ENCODE results near the gene SLC33A1.
A peak's percentile ranks its signal among the peaks of the same experiment; 100 is the strongest.
"Not testable (repeated sequence)": the region's sequence is repeated elsewhere in the genome, so short reads cannot be mapped to it uniquely, and the experiment has no call there.

SLC33A1 gene

DNA sequence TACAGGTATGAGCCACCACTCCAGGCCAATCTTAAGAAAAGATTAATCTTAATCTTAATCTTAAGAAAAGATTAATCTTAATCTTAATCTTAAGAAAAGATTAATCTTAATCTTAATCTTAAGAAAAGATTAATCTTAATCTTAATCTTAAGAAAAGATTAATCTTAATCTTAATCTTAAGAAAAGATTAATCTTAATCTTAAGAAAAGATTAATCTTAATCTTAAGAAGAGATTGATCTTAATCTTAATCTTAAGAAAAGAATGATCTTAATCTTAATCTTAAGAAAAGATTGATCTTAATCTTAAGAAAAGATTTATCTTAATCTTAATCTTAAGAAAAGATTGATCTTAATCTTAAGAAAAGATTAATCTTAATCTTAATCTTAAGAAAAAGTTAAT is 41.0 kb downstream of the SLC33A1 start:
- H3K27ac ChIP-seq (ENCODE audit: low read depth, low read length); H3K4me3 ChIP-seq (ENCODE audit: low read length); H3K4me1 ChIP-seq (ENCODE audit: insufficient read depth, low read length); H3K27me3 ChIP-seq (ENCODE audit: insufficient read depth, low read length); H3K9ac ChIP-seq (ENCODE audit: low read depth, low read length); H3K9me3 ChIP-seq (ENCODE audit: insufficient read depth, low read depth, low read length); H3K36me3 ChIP-seq (ENCODE audit: insufficient read depth, low read length): not testable (repeated sequence)

DNA sequence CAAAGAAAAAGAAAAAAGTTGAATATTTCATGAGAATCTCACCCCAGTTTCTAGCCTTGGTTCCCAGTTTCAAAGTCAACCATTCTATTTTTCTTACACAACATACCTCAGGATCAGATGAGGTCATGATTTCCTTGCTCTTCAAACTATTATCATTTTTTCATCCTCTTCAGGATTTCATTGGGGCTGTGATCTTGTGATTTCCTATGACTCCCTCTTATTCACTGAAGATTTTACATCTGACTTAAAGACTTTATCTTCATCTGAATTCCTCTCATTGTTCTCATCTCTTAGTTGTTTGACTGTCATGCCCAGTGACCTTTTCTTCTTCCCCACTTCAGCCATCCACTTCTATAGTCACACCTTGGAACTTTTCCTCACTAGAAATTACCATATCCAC is 45.0 kb downstream of the SLC33A1 start:
- no peaks in the 10 kb centered on the region for H3K4me1 ChIP-seq (ENCODE audit: insufficient read depth, low read length)
- no peaks in the 10 kb centered on the region for H3K27me3 ChIP-seq (ENCODE audit: insufficient read depth, low read length)
- no peak overlapping the region for H3K9ac ChIP-seq (ENCODE audit: low read depth, low read length)
- H3K4me3 ChIP-seq (ENCODE audit: low read length) = no peak overlapping the region
- no peak overlapping the region for H3K27ac ChIP-seq (ENCODE audit: low read depth, low read length)
- H3K36me3 ChIP-seq (ENCODE audit: insufficient read depth, low read length) = no peaks in the 10 kb centered on the region
- no peaks in the 10 kb centered on the region for H3K9me3 ChIP-seq (ENCODE audit: insufficient read depth, low read depth, low read length)

DNA sequence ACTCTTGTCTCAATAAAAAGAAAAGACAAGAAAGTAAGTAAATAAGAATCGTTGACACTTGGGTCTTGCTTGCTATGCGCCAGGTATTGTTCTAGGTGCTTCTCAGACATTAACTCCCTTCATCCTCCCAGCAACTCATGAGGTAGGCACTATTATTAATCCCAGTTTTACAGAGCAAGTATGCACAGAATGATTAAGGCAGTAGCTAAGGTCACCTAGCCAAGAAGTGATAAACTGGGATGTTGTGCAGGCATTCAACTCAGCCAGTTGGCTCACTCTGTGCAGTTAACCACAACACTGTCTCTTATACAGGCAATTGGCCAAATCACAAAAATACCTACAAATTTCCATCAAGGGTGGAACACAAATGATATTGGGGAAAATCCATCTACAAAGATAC is 46.4 kb downstream of the SLC33A1 start:
- no peaks in the 10 kb centered on the region for H3K27me3 ChIP-seq (ENCODE audit: insufficient read depth, low read length)
- 87% methylated on average over 2 of the region's 2 CpGs for WGBS
- no peak overlapping the region for H3K4me3 ChIP-seq (ENCODE audit: low read length)
- H3K9me3 ChIP-seq (ENCODE audit: insufficient read depth, low read depth, low read length) = no peaks in the 10 kb centered on the region
- no peaks in the 10 kb centered on the region for H3K4me1 ChIP-seq (ENCODE audit: insufficient read depth, low read length)
- no peak overlapping the region for H3K27ac ChIP-seq (ENCODE audit: low read depth, low read length)
- no peak overlapping the region for H3K9ac ChIP-seq (ENCODE audit: low read depth, low read length)
- no peaks in the 10 kb centered on the region for H3K36me3 ChIP-seq (ENCODE audit: insufficient read depth, low read length)

DNA sequence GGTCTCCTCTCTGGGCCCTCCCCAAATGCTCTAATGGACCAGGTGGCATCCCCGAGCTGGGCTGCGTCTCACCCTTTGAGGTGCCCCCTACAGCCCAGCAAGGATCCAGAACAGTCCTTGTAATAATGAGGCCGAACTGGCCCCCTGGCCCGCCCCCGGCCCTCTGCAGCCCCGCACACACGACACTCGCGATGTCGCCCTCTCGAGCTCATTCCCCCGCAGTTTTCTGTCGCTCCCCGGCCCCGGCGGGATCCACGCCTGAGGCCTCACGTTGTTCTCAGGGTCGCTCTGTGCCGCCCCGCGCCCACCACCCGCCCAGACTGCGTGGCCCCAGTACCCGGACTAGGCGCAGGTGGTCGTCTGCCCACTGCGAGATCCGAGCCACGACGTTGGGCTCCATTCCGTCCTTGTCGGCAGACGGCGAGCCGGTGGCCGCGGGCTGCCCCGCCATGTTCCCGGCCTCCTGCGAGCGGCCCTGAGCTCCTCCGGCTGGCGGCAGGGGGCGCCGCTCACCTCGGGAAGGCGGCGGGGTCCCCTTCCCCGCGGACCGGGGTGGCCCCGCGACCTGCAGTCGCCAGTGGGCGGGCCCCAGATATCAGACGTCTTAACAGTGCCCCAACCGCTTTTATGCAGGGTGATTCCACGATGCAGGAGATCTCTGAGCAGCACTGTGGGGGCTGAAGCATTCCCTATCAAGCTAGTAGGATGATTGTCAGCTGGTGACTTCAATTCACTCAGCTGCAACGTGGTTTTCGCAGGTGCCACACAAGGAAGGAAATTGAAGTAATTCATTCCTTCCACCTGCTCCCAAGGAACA is 48.2 kb downstream of the SLC33A1 start, which contains the start of gene C3orf33:
Gene C3orf33, minus strand, starts transcription at position 477 of the 817 bp plus-strand sequence. Its CDS starts 26 bp downstream, at position 451.
- H3K27me3 ChIP-seq (ENCODE audit: insufficient read depth, low read length) = no peaks in the 10 kb centered on the region
- peak within 1 kb of the TSS; percentile 79 for H3K4me3 ChIP-seq (ENCODE audit: low read length)
- 1% methylated on average over 61 of the region's 61 CpGs for WGBS
- H3K9me3 ChIP-seq (ENCODE audit: insufficient read depth, low read depth, low read length) = no peaks in the 10 kb centered on the region
- H3K9ac ChIP-seq (ENCODE audit: low read depth, low read length) = peak within 1 kb of the TSS; percentile 91
- H3K36me3 ChIP-seq (ENCODE audit: insufficient read depth, low read length) = 0 out of 2 replicates have a peak, but pooled peaks cover 4% of the 10 kb centered on the region
- H3K4me1 ChIP-seq (ENCODE audit: insufficient read depth, low read length) = no peaks in the 10 kb centered on the region
- peak within 1 kb of the TSS; percentile 29; the same call in 1 of the 2 replicates for H3K27ac ChIP-seq (ENCODE audit: low read depth, low read length)

DNA sequence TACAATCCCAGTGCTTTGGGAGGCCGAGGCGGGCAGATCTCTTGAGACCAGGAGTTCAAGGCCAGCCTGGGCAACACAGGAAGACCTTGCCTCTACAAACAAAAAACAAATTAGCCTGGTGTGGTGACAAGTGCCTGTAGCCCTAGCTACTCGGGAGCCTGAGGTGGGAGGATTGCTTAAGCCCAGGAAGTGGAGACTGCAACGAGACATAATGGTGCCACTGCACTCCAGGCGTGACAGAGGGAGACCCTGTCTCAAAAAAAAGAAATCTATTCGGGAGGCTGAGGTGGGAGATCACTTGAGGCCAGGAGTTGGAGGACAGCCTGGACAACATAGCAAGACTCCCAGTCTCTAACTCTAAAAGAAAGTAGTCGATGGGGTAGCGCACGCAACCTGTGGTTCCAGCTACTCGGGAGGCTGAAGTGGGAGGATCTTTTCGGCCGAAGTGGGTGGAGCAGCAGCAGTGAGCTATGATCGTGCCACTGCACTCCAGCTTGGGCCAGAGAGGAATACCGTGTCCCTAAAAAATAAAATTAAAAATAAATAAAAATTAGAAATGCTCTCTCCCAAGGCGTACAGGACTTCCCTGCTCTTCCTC is 48.9 kb downstream of the SLC33A1 start:
- Histone ChIP-seq H3K36me3 (ENCODE audit: insufficient read depth, low read length) (0 out of 2 replicates have a peak, but pooled peaks cover 4% of the 10 kb centered on the region), H3K27ac (ENCODE audit: low read depth, low read length) (no peak overlapping the region), H3K4me3 (ENCODE audit: low read length) (peak overlapping the region; percentile 79), H3K27me3 (ENCODE audit: insufficient read depth, low read length) (no peaks in the 10 kb centered on the region), H3K9me3 (ENCODE audit: insufficient read depth, low read depth, low read length) (no peaks in the 10 kb centered on the region), H3K9ac (ENCODE audit: low read depth, low read length) (peak overlapping the region; percentile 91), H3K4me1 (ENCODE audit: insufficient read depth, low read length) (no peaks in the 10 kb centered on the region)
- WGBS = 69% methylated on average over 14 of the region's 15 CpGs

DNA sequence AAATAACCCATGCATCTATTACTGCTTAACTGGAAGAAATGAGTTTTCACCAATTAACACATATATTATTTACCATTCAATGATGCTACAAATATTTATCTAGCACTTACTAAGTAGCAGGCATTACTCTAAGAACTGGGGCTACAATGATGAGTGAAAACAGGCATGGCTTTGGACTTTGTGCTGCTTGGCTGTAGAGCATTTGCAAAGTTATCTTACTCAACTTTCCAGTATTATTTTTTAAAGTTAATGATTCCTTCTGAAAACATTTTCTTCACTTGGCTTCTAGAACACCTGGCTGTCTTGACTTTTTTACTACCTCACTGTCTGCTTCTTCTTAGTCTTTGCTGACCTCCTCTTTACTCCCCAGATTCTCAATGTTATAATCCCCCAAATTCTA is 49.9 kb downstream of the SLC33A1 start:
- H3K27ac ChIP-seq (ENCODE audit: low read depth, low read length) = no peak overlapping the region
- no peaks in the 10 kb centered on the region for H3K4me1 ChIP-seq (ENCODE audit: insufficient read depth, low read length)
- H3K9ac ChIP-seq (ENCODE audit: low read depth, low read length) = no peak overlapping the region
- no peaks in the 10 kb centered on the region for H3K9me3 ChIP-seq (ENCODE audit: insufficient read depth, low read depth, low read length)
- no peak overlapping the region for H3K4me3 ChIP-seq (ENCODE audit: low read length)
- no peaks in the 10 kb centered on the region for H3K27me3 ChIP-seq (ENCODE audit: insufficient read depth, low read length)
- 0 out of 2 replicates have a peak, but pooled peaks cover 6% of the 10 kb centered on the region for H3K36me3 ChIP-seq (ENCODE audit: insufficient read depth, low read length)

DNA sequence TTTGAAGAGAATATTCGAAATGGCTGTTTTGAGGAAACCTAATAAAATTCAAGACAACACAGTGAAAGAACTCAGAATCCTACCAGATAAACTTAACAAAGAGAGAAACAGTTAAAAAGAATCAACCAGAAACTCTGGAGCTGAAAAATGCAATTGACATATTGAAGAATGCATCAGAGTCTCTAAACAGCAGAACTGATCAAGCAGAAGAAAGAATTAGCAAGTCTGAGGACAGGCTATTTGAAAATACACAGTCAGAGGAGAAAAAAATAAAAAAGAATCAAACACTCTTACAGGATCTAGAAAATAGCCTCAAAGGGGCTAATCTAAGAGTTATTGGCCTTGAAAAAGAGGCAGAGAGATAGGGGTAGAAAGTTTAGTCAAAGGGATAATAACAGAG is 61.7 kb downstream of the SLC33A1 start:
- Histone ChIP-seq H3K9ac (ENCODE audit: low read depth, low read length) (no peak overlapping the region), H3K36me3 (ENCODE audit: insufficient read depth, low read length) (0 out of 2 replicates have a peak, but pooled peaks cover 4% of the 10 kb centered on the region), H3K27me3 (ENCODE audit: insufficient read depth, low read length) (no peaks in the 10 kb centered on the region), H3K4me1 (ENCODE audit: insufficient read depth, low read length) (peaks cover 7% of the 10 kb centered on the region), H3K4me3 (ENCODE audit: low read length) (no peak overlapping the region), H3K9me3 (ENCODE audit: insufficient read depth, low read depth, low read length) (no peaks in the 10 kb centered on the region), H3K27ac (ENCODE audit: low read depth, low read length) (no peak overlapping the region)
- WGBS = 83% methylated on average over 1 of the region's 1 CpG

DNA sequence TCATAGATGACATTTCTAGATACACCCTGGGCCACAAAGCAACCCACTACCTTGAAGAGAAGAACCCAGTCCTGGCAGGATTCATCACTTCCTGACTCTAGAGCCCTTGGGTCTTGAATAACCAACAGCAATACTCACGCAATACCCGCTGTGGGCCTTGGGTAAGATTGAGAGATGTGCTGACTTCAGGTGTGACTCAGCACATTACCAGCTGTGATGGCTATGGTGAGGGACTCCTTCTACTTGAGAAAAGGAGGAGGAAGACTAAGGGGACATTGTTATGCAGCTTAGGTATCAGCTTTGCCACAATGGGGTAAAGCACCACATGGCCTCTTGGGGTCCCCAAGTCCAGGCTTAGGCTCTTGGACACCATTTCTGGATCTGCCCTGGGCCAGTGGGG is 63.0 kb downstream of the SLC33A1 start:
- Histone ChIP-seq H3K27ac (ENCODE audit: low read depth, low read length) (no peak overlapping the region), H3K9ac (ENCODE audit: low read depth, low read length) (no peak overlapping the region), H3K4me3 (ENCODE audit: low read length) (no peak overlapping the region), H3K9me3 (ENCODE audit: insufficient read depth, low read depth, low read length) (no peaks in the 10 kb centered on the region), H3K27me3 (ENCODE audit: insufficient read depth, low read length) (no peaks in the 10 kb centered on the region), H3K36me3 (ENCODE audit: insufficient read depth, low read length) (0 out of 2 replicates have a peak, but pooled peaks cover 4% of the 10 kb centered on the region), H3K4me1 (ENCODE audit: insufficient read depth, low read length) (peaks cover 7% of the 10 kb centered on the region)
- 97% methylated on average over 2 of the region's 2 CpGs for WGBS

DNA sequence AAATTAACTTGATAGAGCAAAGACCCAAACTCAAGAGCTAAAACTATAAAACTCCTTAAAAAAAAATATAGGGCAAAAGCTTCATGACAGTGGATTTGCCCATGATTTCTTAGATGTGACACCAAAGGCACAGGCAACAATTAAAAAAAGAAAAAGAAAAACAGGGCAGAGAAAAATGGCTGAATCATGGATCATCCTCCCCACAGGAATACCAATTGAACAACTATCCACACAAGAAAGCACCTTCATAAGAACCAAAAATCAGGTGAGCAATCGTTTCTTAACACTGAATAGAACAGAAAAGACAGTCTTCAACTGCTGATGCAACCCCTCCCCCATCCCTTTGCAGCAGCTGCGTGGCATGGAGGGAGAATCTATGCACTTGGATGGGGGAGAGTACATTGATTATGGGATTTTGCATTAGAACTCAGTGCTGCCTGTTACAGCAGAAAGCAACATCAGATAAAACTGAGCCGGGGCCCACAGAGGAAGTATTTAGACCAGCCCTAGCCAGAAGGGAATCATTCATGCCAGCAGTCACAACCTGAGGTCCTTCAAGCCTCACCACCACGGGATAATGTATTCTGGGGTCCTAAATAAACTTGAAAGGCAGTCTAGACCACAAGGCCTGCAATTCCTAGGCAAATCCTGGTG is 63.8 kb downstream of the SLC33A1 start:
- 83% methylated on average over 4 of the region's 4 CpGs for WGBS
- H3K27ac ChIP-seq (ENCODE audit: low read depth, low read length) = peak overlapping the region; percentile 51

DNA sequence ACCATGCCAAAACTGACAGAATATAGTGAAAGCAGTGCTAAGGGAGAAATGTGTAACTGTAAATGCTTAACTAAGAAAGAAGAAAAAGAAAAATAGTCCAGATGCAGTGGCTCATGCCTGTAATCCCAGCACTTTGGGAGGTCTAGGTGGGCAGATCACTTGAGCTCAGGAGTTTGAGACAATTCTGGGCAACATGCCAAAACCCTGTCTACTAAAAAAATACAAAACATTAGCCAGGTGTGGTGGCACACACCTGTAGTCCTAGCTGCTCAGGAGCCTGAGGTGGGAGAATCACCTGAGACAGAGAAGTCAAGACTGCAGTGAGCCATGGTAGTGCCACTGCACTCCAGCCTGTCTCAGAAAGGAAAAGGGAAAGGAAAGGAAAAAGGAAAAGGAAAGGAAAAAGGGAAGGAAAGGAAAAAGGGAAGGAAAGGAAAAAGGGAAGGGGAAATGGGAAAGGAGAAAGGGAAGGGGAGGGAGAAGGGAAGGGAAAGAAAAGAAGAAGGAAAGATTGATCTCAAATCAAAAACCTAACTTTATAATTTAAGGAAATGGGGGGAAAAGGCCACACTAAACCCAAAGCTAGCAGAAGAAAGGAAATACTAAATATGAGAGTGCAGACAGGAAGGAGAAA is 68.4 kb downstream of the SLC33A1 start:
- H3K9ac ChIP-seq (ENCODE audit: low read depth, low read length) = no peak overlapping the region
- peaks cover 3% of the 10 kb centered on the region for H3K4me1 ChIP-seq (ENCODE audit: insufficient read depth, low read length)
- H3K4me3 ChIP-seq (ENCODE audit: low read length) = no peak overlapping the region
- H3K27ac ChIP-seq (ENCODE audit: low read depth, low read length) = no peak overlapping the region
- H3K27me3 ChIP-seq (ENCODE audit: insufficient read depth, low read length) = no peaks in the 10 kb centered on the region
- H3K36me3 ChIP-seq (ENCODE audit: insufficient read depth, low read length) = no peaks in the 10 kb centered on the region
- no peaks in the 10 kb centered on the region for H3K9me3 ChIP-seq (ENCODE audit: insufficient read depth, low read depth, low read length)

More for the DNA sequence above, 63.8 kb downstream of the SLC33A1 start:
- Histone ChIP-seq H3K27me3 (ENCODE audit: insufficient read depth, low read length) (no peaks in the 10 kb centered on the region), H3K9ac (ENCODE audit: low read depth, low read length) (no peak overlapping the region), H3K4me1 (ENCODE audit: insufficient read depth, low read length) (peaks cover 7% of the 10 kb centered on the region), H3K36me3 (ENCODE audit: insufficient read depth, low read length) (0 out of 2 replicates have a peak, but pooled peaks cover 4% of the 10 kb centered on the region), H3K9me3 (ENCODE audit: insufficient read depth, low read depth, low read length) (no peaks in the 10 kb centered on the region), H3K4me3 (ENCODE audit: low read length) (no peak overlapping the region)
